ENCODE data around the gene ZNF782.

The ZNF782 gene

DNA sequence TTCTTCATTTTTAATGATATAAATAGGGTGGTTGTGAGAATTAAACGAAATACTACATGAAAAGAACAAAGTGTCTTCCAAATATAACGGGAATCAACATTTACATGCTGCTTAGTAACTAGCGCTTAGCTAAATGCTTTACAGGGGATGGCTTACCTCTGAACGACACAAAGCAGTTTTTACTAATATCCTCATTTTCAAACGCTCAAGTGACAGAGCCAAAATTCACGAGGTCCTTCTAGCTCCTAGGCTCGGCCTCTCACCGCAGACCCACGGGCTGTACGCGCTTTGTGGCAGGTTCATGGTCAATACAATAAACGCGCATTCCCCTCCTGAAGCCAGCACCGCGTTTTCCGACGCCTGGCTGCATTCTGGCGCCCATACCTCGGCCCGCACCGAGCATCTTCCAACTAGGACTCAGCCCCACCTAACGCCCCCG is 76.9 kb downstream of the ZNF782 start:
- Mint-ChIP-seq H3K4me3 (peak overlapping the region; percentile 100), H3K27me3 (no peaks in the 10 kb centered on the region), H3K4me1 (peaks cover 53% of the 10 kb centered on the region), H3K36me3 (peaks cover 24% of the 10 kb centered on the region), H3K27ac (peak overlapping the region; percentile 68), H3K9me3 (peaks cover 10% of the 10 kb centered on the region)

DNA sequence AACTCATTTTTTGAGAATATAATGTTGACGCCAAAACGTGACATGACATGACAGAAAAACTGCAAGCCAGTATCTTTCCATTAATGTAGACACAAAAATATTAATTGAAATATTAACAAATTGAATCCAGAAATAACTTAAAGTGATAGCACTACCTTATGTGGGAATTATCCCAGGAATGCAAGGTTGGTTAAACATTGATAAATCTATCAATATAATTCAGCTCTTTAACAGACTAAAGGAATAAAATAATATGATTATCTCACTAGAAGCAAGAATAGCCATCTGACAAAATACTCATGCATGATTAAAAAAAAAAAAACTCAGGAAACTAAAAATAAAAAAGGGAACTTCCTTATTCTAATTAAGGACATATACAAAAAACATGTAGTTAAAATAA is 83.2 kb downstream of the ZNF782 start:
- Mint-ChIP-seq H3K9me3 (peaks cover 18% of the 10 kb centered on the region), H3K27ac (no peak overlapping the region), H3K4me3 (no peak overlapping the region), H3K4me1 (peaks cover 21% of the 10 kb centered on the region), H3K36me3 (peaks cover 77% of the 10 kb centered on the region), H3K27me3 (no peaks in the 10 kb centered on the region)

DNA sequence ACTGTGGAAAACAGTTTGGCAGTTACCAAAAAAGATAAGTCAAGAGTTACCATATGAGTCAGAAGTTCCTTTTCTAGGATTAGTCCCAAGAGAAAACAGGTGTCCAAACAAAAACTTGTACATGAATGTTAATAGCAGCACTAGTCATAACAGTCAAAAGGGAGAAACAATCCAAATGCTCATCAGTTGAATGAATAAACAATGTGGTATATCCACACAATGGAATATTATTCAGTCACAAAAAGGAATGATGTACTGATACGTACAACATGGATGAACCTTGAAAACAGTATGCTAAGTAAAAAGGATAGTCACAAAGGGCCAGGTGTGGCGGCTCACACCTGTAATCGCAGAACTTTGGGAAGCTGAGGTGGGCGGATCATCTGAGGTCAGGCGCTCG is 84.3 kb downstream of the ZNF782 start:
- Mint-ChIP-seq H3K4me1 (peaks cover 21% of the 10 kb centered on the region), H3K4me3 (no peak overlapping the region), H3K27ac (no peak overlapping the region), H3K27me3 (no peaks in the 10 kb centered on the region), H3K36me3 (peaks cover 84% of the 10 kb centered on the region), H3K9me3 (peaks cover 22% of the 10 kb centered on the region)

All from activated naive CD4-positive, alpha-beta T cell treated with anti-CD3 and anti-CD28 coated beads, Interleukin-2, amount 50 U/mL, for 24 hours (primary cell).